ENCODE measurements around the gene HRH1.

Gene HRH1

DNA sequence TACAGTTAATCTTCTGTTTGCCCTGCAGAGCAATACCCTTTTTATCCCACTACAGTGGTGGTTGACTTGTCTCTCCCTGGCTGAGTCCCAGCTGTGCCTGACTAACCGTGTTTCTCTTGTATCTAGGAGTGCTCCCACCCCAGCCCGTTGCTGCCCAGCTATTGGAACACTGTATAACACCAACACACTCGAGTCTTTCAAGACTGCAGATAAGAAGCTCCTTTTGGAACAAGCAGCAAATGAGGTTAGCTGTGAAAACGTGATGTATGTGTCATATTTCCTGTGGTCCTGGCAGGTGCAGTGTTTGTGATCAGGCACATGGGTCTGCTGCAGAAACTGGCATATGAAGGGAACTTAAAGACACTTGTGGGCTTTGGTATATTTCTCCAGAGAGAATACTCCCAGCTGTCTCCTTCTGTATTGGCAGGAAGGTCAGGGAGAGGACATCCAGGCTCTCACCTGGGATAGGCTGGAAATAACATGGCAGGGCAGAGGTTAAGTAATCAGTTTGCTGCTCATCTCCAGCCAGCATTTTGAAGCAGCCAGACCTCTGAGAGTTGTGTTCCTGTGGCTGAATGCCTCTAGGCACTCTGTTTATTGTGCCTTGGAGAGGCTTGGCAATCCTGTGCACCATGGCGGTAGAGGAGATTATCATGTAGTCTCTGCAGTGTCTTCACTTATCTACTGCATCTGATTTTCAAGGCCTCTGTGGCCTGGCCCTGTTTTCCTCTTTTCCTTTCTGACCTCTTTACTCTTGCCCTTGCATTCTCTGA is 152.7 kb downstream of the HRH1 start:
- H3K27ac ChIP-seq (ENCODE audit: low read depth, low read length) = no peak overlapping the region
- no peak overlapping the region for H3K4me3 ChIP-seq (ENCODE audit: low read depth in 1 of 2, low read length in 2 of 2)
- no peak overlapping the region for H3K9ac ChIP-seq (ENCODE audit: low read depth in 1 of 2, low read length in 2 of 2)
- no peaks in the 10 kb centered on the region for H3K9me3 ChIP-seq (ENCODE audit: control insufficient read depth in 1 of 2, low read length in 2 of 2)
- no peaks in the 10 kb centered on the region for H3K4me1 ChIP-seq (ENCODE audit: control insufficient read depth in 1 of 2, insufficient read depth in 2 of 2, low read length in 2 of 2)
- H3K27me3 ChIP-seq (ENCODE audit: control insufficient read depth in 1 of 2, insufficient read depth in 2 of 2, low read length in 2 of 2) = no peaks in the 10 kb centered on the region
- peaks cover 38 to 65% of the 10 kb centered on the region in 2 donors for H3K36me3 ChIP-seq (ENCODE audit: control insufficient read depth in 1 of 2, insufficient read depth in 2 of 2, low read length in 2 of 2)

DNA sequence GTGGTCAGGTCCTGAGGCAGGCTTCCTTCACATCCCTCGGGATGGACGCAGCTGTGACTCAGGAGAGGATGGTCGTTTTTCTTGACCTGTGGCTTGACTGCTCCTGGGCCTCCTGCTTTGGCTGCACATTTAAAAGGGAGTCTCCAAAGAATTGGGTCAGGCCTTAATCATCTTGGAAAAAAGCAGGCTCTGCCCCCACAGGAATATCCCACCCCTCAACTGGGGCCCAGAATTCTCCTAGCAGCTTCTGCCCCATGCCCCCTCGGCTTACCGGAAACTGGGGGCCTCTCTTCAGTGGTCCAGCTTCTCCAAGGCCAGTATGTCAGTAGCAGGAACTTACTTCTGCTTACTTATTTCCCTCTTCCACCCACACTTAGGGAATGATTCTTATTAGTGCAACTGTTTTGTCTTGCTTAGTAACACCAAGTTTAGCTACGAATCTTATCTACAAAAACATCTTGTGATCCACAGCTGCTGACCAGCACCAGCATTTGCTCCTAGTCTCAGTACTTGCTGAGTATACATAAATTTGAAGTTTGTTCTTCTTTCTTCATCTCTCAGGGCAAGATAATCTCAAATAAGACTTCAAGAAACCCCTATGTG is 153.6 kb downstream of the HRH1 start:
- Histone ChIP-seq H3K27me3 (ENCODE audit: control insufficient read depth in 1 of 2, insufficient read depth in 2 of 2, low read length in 2 of 2) (no peaks in the 10 kb centered on the region), H3K9ac (ENCODE audit: low read depth in 1 of 2, low read length in 2 of 2) (no peak overlapping the region), H3K9me3 (ENCODE audit: control insufficient read depth in 1 of 2, low read length in 2 of 2) (no peaks in the 10 kb centered on the region), H3K27ac (ENCODE audit: low read depth, low read length) (no peak overlapping the region), H3K4me3 (ENCODE audit: low read depth in 1 of 2, low read length in 2 of 2) (no peak overlapping the region), H3K36me3 (ENCODE audit: control insufficient read depth in 1 of 2, insufficient read depth in 2 of 2, low read length in 2 of 2) (peaks cover 32 to 67% of the 10 kb centered on the region in 2 donors), H3K4me1 (ENCODE audit: control insufficient read depth in 1 of 2, insufficient read depth in 2 of 2, low read length in 2 of 2) (no peaks in the 10 kb centered on the region)

DNA sequence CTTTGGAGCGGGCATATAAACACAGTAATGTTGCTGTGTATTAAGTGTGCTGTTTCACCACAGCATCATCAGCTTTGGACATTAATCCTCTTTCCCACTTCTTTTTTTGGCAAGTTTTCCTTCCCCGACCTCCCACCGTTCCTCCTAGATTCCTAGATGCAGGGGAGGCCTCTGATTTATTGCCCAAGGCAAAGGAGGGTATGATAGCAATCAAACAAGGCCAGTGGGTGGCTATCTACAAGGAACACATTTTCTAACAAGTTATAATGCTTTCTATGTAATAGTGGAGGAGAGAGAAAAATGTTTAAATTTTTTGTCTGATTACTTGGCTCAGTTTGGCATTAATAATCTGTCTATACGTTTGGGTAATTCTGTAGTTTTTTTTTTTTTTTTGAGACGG is 156.0 kb downstream of the HRH1 start:
- Histone ChIP-seq H3K9ac (ENCODE audit: low read depth in 1 of 2, low read length in 2 of 2) (no peak overlapping the region), H3K36me3 (ENCODE audit: control insufficient read depth in 1 of 2, insufficient read depth in 2 of 2, low read length in 2 of 2) (peaks cover 34 to 85% of the 10 kb centered on the region in 2 donors), H3K27me3 (ENCODE audit: control insufficient read depth in 1 of 2, insufficient read depth in 2 of 2, low read length in 2 of 2) (no peaks in the 10 kb centered on the region), H3K4me1 (ENCODE audit: control insufficient read depth in 1 of 2, insufficient read depth in 2 of 2, low read length in 2 of 2) (no peaks in the 10 kb centered on the region), H3K9me3 (ENCODE audit: control insufficient read depth in 1 of 2, low read length in 2 of 2) (no peaks in the 10 kb centered on the region), H3K4me3 (ENCODE audit: low read depth in 1 of 2, low read length in 2 of 2) (no peak overlapping the region), H3K27ac (ENCODE audit: low read depth, low read length) (no peak overlapping the region)

DNA sequence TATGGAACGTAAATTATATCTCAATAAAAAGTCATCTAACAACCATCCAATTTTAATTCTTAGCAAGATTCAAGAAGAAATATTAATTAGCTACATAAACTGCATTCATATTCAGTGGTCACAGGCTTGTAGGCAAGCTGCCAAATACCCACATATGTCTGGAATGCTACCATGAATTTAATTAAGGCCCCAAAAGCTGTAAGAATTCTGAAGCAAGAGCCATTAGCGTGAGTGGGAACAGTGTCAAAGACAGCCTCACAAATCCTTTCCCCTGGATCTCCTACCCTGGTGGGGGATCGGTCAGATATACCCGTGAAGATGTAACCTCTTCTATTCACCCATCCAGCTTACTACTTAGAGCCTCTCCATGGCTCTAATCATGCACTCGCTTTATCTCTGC is 157.9 kb downstream of the HRH1 start:
- no peaks in the 10 kb centered on the region for H3K4me1 ChIP-seq (ENCODE audit: control insufficient read depth in 1 of 2, insufficient read depth in 2 of 2, low read length in 2 of 2)
- no peaks in the 10 kb centered on the region for H3K9me3 ChIP-seq (ENCODE audit: control insufficient read depth in 1 of 2, low read length in 2 of 2)
- H3K27ac ChIP-seq (ENCODE audit: low read depth, low read length) = no peak overlapping the region
- H3K36me3 ChIP-seq (ENCODE audit: control insufficient read depth in 1 of 2, insufficient read depth in 2 of 2, low read length in 2 of 2) = peaks cover 37 to 88% of the 10 kb centered on the region in 2 donors
- H3K9ac ChIP-seq (ENCODE audit: low read depth in 1 of 2, low read length in 2 of 2) = no peak overlapping the region
- no peak overlapping the region for H3K4me3 ChIP-seq (ENCODE audit: low read depth in 1 of 2, low read length in 2 of 2)
- no peaks in the 10 kb centered on the region for H3K27me3 ChIP-seq (ENCODE audit: control insufficient read depth in 1 of 2, insufficient read depth in 2 of 2, low read length in 2 of 2)
